Measurements from ENCODE around the gene POLR3G.

POLR3G gene

GRCh38 chr5:90554358-90555006, 79.8 kb downstream of the POLR3G start:
- DNase-seq, result no peak

GRCh38 chr5:90555666-90556065, 81.0 kb downstream of the POLR3G start:
- no peak for DNase-seq

- DNase-seq, result no peak
Measured at GRCh38 chr5:90557391-90557790, 82.7 kb downstream of the POLR3G start.

- no peak for DNase-seq
Measured at GRCh38 chr5:90557871-90558270, 83.2 kb downstream of the POLR3G start.

GRCh38 chr5:90558344-90559192, 83.9 kb downstream of the POLR3G start, which contains the start of gene ADGRV1:
TSS of gene ADGRV1 (plus strand) at chr5:90558797. CDS start at chr5:90558896, 99 bp downstream.
- DNase-seq, result no peak

GRCh38 chr5:90560771-90561170, 86.1 kb downstream of the POLR3G start:
- DNase-seq, result no peak

GRCh38 chr5:90561766-90562165, 87.1 kb downstream of the POLR3G start:
- no peak for DNase-seq

GRCh38 chr5:90562341-90562740, 87.7 kb downstream of the POLR3G start:
- DNase-seq, result no peak

GRCh38 chr5:90563108-90563507, 88.4 kb downstream of the POLR3G start:
- no peak for DNase-seq
